ENCODE results near the gene LOXHD1.

DNA sequence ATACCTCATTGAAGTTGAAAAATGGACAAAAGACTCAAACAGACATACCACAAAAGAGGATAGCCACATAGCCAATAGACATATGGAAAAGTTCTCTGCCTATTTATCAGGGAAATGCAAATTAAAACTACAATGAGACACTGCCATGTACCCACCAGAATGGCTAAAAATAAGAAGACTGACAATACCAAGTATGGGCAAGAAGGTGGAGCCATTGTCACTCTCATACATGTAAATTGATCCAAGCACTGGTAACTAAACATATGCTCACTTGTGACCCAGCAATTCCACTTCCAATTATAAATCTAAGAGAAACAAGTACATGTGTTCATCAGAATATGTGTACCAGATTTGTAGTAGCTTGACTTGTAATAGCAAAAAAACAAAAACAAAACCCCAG, 4.6 kb downstream of the LOXHD1 start:
- TF ChIP-seq, protein P1, sequence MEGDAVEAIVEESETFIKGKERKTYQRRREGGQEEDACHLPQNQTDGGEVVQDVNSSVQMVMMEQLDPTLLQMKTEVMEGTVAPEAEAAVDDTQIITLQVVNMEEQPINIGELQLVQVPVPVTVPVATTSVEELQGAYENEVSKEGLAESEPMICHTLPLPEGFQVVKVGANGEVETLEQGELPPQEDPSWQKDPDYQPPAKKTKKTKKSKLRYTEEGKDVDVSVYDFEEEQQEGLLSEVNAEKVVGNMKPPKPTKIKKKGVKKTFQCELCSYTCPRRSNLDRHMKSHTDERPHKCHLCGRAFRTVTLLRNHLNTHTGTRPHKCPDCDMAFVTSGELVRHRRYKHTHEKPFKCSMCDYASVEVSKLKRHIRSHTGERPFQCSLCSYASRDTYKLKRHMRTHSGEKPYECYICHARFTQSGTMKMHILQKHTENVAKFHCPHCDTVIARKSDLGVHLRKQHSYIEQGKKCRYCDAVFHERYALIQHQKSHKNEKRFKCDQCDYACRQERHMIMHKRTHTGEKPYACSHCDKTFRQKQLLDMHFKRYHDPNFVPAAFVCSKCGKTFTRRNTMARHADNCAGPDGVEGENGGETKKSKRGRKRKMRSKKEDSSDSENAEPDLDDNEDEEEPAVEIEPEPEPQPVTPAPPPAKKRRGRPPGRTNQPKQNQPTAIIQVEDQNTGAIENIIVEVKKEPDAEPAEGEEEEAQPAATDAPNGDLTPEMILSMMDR (IDR thresholded peaks at IDR 0.05; ENCODE audit: low read depth, low read length) = no peak
- TF ChIP-seq POLR2A (IDR thresholded peaks at IDR 0.05; ENCODE audit: extremely low read depth, insufficient read length) (no peak), MYC (IDR thresholded peaks at IDR 0.05; ENCODE audit: low read depth, low read length) (no peak)
